ENCODE results near the gene GNG3.

GRCh38 chr11:62682518-62682917 is 25.0 kb upstream of the GNG3 start:
- TF ChIP-seq CTCF (IDR thresholded peaks at IDR 0.05), result no peak
- TF ChIP-seq EP300 (IDR thresholded peaks at IDR 0.05), result no peak
- no peak for TF ChIP-seq POLR2A (IDR thresholded peaks at IDR 0.05; ENCODE audit: low read depth)
